SIG-M5 treated with dmso at 0.1 percent for 504 hours (cell line): Measurements from ENCODE around the gene ZNG1B.
"Not testable (repeated sequence)": the region's sequence is repeated elsewhere in the genome, so short reads cannot be mapped to it uniquely, and the experiment has no call there.

Experiments
- DNase-seq: peaks from one replicate; lab custom pipeline; 2025; ENCODE audit not compliant: unreplicated experiment; lab: John Stamatoyannopoulos, UW

Gene ZNG1B

GRCh38 chr2:113437508-113438465 is at the start of gene ZNG1B:
ZNG1B (plus strand) TSS chr2:113437691; CDS start chr2:113437869, 178 bp downstream.
- not testable (repeated sequence) for DNase-seq

- no peak for DNase-seq
Measured at GRCh38 chr2:113390124-113390849, 47.2 kb upstream of the ZNG1B start.

GRCh38 chr2:113391073-113391472 is 46.4 kb upstream of the ZNG1B start:
- DNase-seq = no peak

GRCh38 chr2:113406114-113406513 is 31.4 kb upstream of the ZNG1B start:
- no peak for DNase-seq

- DNase-seq = no peak
Measured at GRCh38 chr2:113407446-113408099, 29.9 kb upstream of the ZNG1B start.

- DNase-seq = not testable (repeated sequence)
Measured at GRCh38 chr2:113411725-113412352, 25.7 kb upstream of the ZNG1B start.

- not testable (repeated sequence) for DNase-seq
Measured at GRCh38 chr2:113412774-113413173, 24.7 kb upstream of the ZNG1B start.

GRCh38 chr2:113431773-113432172 is 5.7 kb upstream of the ZNG1B start:
- DNase-seq = not testable (repeated sequence)

- DNase-seq = not testable (repeated sequence)
Measured at GRCh38 chr2:113433468-113433867, 4.0 kb upstream of the ZNG1B start.

- not testable (repeated sequence) for DNase-seq
Measured at GRCh38 chr2:113465770-113466169, 28.3 kb downstream of the ZNG1B start.

GRCh38 chr2:113476688-113477368 is 39.3 kb downstream of the ZNG1B start:
- DNase-seq = not testable (repeated sequence)

GRCh38 chr2:113496527-113496926 is 59.0 kb downstream of the ZNG1B start:
- not testable (repeated sequence) for DNase-seq

GRCh38 chr2:113498365-113498764 is 60.9 kb downstream of the ZNG1B start, which contains the start of gene FOXD4L1:
FOXD4L1 (plus strand) TSS chr2:113498665; CDS start chr2:113499257, 592 bp downstream.
- not testable (repeated sequence) for DNase-seq

GRCh38 chr2:113499019-113499885 is 61.8 kb downstream of the ZNG1B start:
- DNase-seq = not testable (repeated sequence)

- DNase-seq = not testable (repeated sequence)
Measured at GRCh38 chr2:113499886-113500722, 62.6 kb downstream of the ZNG1B start.

- not testable (repeated sequence) for DNase-seq
Measured at GRCh38 chr2:113500723-113501038, 63.2 kb downstream of the ZNG1B start.

GRCh38 chr2:113502216-113503093 is 65.0 kb downstream of the ZNG1B start:
- DNase-seq = not testable (repeated sequence)
